ENCODE results near the gene ZSCAN4. TPM values are rescaled to one million over a fixed set of nuclear protein-coding genes. Genes with fewer than 3 reads are reported as not detected.

The ZSCAN4 gene
- polyA plus RNA-seq, 3 donors = not detected

DNA sequence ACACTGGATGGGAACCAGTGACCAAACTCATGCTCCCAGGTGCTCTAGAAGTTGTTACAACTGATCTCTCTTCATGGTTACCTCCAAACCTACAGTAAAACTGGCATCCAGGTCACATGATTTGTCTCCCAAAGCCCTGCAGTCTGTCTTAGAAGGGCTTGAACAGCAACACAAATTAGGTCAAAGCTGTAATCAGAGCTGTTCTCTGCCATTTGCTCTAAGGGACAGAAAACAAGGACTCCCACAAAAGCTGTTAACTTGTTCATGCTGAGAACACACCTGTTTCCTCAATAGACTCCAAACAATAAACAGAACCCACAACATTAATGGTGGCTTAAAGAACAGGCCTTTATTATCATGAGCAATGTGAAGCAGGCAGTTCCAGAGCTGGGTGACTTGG is 50.7 kb downstream of the ZSCAN4 start:
- Histone ChIP-seq H3K36me3 (replicated peaks in 1 of 2; ENCODE audit: control insufficient read depth in 1 of 2, insufficient read depth in 2 of 2, low read length in 2 of 2) (peaks cover 32 to 50% of the 10 kb centered on the region in 2 donors), H3K27ac (ENCODE audit: low read depth in 1 of 2, low read length in 2 of 2) (no peak overlapping the region), H2AFZ (ENCODE audit: insufficient read depth, low read depth, low read length, poor library complexity, severe bottlenecking) (no peak overlapping the region), H3K79me2 (ENCODE audit: insufficient read depth, low read length) (no peaks in the 10 kb centered on the region), H3K4me1 (ENCODE audit: control insufficient read depth in 1 of 2, insufficient read depth in 2 of 2, low read length in 2 of 2) (no peaks in the 10 kb centered on the region), H3K4me2 (replicated peaks; ENCODE audit: extremely low read depth, low read length, poor library complexity, severe bottlenecking) (no peak overlapping the region), H4K20me1 (ENCODE audit: insufficient read depth, low read length) (no peaks in the 10 kb centered on the region), H3K27me3 (ENCODE audit: control insufficient read depth in 2 of 2, insufficient read depth in 2 of 2, low read length in 2 of 2) (no peaks in the 10 kb centered on the region), H3K4me3 (replicated peaks in 1 of 3; ENCODE audit: low read depth in 2 of 3, low read length in 3 of 3) (peak overlapping the region in 1 of 3 experiments; percentile 35), H3K9ac (ENCODE audit: insufficient read depth, low read length, poor library complexity, severe bottlenecking) (no peak overlapping the region), H3K9me3 (replicated peaks in 1 of 2; ENCODE audit: control insufficient read depth in 1 of 2, insufficient read depth in 1 of 2, low read length in 2 of 2) (peaks cover 89 to 95% of the 10 kb centered on the region in 2 donors)
- H3K27me3 Mint-ChIP-seq (ENCODE audit: low read depth in 3 of 3) = peaks cover 0 to 2% (median 0%) of the 10 kb centered on the region in 3 donors
- TF ChIP-seq, protein P1, sequence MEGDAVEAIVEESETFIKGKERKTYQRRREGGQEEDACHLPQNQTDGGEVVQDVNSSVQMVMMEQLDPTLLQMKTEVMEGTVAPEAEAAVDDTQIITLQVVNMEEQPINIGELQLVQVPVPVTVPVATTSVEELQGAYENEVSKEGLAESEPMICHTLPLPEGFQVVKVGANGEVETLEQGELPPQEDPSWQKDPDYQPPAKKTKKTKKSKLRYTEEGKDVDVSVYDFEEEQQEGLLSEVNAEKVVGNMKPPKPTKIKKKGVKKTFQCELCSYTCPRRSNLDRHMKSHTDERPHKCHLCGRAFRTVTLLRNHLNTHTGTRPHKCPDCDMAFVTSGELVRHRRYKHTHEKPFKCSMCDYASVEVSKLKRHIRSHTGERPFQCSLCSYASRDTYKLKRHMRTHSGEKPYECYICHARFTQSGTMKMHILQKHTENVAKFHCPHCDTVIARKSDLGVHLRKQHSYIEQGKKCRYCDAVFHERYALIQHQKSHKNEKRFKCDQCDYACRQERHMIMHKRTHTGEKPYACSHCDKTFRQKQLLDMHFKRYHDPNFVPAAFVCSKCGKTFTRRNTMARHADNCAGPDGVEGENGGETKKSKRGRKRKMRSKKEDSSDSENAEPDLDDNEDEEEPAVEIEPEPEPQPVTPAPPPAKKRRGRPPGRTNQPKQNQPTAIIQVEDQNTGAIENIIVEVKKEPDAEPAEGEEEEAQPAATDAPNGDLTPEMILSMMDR (IDR thresholded peaks at IDR 0.05) = no peak
- H3K27ac Mint-ChIP-seq = no peak overlapping the region
- DNase-seq = no peak
- H3K4me1 Mint-ChIP-seq = no peaks in the 10 kb centered on the region
- H3K9me3 Mint-ChIP-seq = peaks cover 71 to 99% (median 95%) of the 10 kb centered on the region in 7 donors
- H3K4me3 Mint-ChIP-seq = no peak overlapping the region
- intact Hi-C loops (cut with micrococcal nuclease) = no loop called here
- peaks cover 43 to 50% of the 10 kb centered on the region in 2 donors for H3K36me3 Mint-ChIP-seq

DNA sequence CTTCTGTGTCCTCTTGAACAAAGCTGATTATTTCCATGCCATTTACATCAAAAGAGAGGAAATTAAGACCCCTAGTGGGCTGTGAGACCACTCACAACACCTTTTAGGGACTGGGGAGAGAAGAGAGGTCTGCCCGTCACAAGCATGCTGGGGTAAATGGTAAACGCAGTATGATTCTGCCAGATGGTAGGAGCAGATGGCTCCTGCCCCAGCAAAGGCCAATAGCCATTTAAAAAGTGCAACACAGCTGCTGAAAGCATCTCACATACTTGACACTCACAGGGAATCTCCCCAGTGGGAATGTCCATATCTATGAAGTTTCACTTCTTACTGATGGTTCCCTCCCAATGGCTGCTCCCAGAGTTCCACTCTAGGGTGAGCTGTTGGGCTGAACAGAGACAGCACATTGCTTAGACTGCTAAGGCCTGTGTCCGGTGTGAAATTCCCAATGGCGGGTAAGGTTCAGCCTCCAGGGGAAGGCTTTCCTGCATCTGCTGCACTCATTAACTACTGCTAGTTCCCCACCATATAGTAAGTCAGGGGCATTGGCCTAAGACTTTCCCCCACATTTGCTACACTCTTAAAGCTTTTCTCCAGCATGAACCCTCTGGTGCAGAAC is 51.3 kb downstream of the ZSCAN4 start:
- Histone ChIP-seq H3K9ac (ENCODE audit: insufficient read depth, low read length, poor library complexity, severe bottlenecking) (no peak overlapping the region), H3K4me3 (replicated peaks in 1 of 3; ENCODE audit: low read depth in 2 of 3, low read length in 3 of 3) (peak overlapping the region in 1 of 3 experiments; percentile 35), H3K36me3 (replicated peaks in 1 of 2; ENCODE audit: control insufficient read depth in 1 of 2, insufficient read depth in 2 of 2, low read length in 2 of 2) (peaks cover 32 to 50% of the 10 kb centered on the region in 2 donors), H3K79me2 (ENCODE audit: insufficient read depth, low read length) (no peaks in the 10 kb centered on the region), H3K4me1 (ENCODE audit: control insufficient read depth in 1 of 2, insufficient read depth in 2 of 2, low read length in 2 of 2) (no peaks in the 10 kb centered on the region), H4K20me1 (ENCODE audit: insufficient read depth, low read length) (no peaks in the 10 kb centered on the region), H3K9me3 (replicated peaks in 1 of 2; ENCODE audit: control insufficient read depth in 1 of 2, insufficient read depth in 1 of 2, low read length in 2 of 2) (peaks cover 92 to 95% of the 10 kb centered on the region in 2 donors), H2AFZ (ENCODE audit: insufficient read depth, low read depth, low read length, poor library complexity, severe bottlenecking) (no peak overlapping the region), H3K27ac (ENCODE audit: low read depth in 1 of 2, low read length in 2 of 2) (no peak overlapping the region), H3K27me3 (ENCODE audit: control insufficient read depth in 2 of 2, insufficient read depth in 2 of 2, low read length in 2 of 2) (no peaks in the 10 kb centered on the region), H3K4me2 (replicated peaks; ENCODE audit: extremely low read depth, low read length, poor library complexity, severe bottlenecking) (no peak overlapping the region)
- 80% methylated on average over 1 of the region's 4 CpGs for WGBS (ENCODE audit: insufficient coverage)
- intact Hi-C loops (cut with micrococcal nuclease) = no loop called here
- H3K27ac Mint-ChIP-seq = no peak overlapping the region
- DNase-seq = no peak
- peaks cover 74 to 99% (median 95%) of the 10 kb centered on the region in 7 donors for H3K9me3 Mint-ChIP-seq
- no peak overlapping the region for H3K4me3 Mint-ChIP-seq
- peaks cover 47 to 56% of the 10 kb centered on the region in 2 donors for H3K36me3 Mint-ChIP-seq
- TF ChIP-seq, protein P1 (IDR thresholded peaks at IDR 0.05) = no peak
- H3K27me3 Mint-ChIP-seq (ENCODE audit: low read depth in 3 of 3) = peaks cover 0 to 2% (median 0%) of the 10 kb centered on the region in 3 donors
- H3K4me1 Mint-ChIP-seq = no peaks in the 10 kb centered on the region

Measured in CD14-positive monocyte (primary cell).